WERI-Rb-1 (cell line): ENCODE measurements around the gene PTPRN2.

ENCODE experiments used
- DNase-seq: peaks from one replicate; pipeline ENCODE4 v3.0.0-alpha.2; 2020
- H3K27ac ChIP-seq: fragments of 250-450 bp; sonication (Bioruptor Pico); 2 replicates; pipeline ENCODE4 v1.5.1; 2020; ENCODE audit warnings: mild to moderate bottlenecking, moderate library complexity
- H3K27me3 ChIP-seq: fragments of 250-450 bp; sonication (Bioruptor Pico); 2 replicates; pipeline ENCODE4 v1.5.1; 2021; ENCODE audit warnings: mild to moderate bottlenecking, low read depth, moderate library complexity; ENCODE audit not compliant: insufficient read depth, severe bottlenecking
- H3K36me3 ChIP-seq: fragments of 250-450 bp; sonication (Bioruptor Pico); 2 replicates; pipeline ENCODE4 v1.5.1; 2020; ENCODE audit warnings: mild to moderate bottlenecking, moderate library complexity
- H3K4me3 ChIP-seq: 2 replicates; pipeline ENCODE4 v1.5.1; 2011; ENCODE audit warnings: low read depth, mild to moderate bottlenecking, control low read depth, low read length
- H3K9me3 ChIP-seq: fragments of 250-450 bp; sonication (Bioruptor Pico); 2 replicates; pipeline ENCODE4 v1.5.1; 2021; ENCODE audit warnings: mild to moderate bottlenecking, moderate library complexity; ENCODE audit not compliant: severe bottlenecking
- CTCF ChIP-seq: IDR thresholded peaks from 2 replicates; pipeline ENCODE4 v1.5.1; 2011; ENCODE audit warnings: low read depth, mild to moderate bottlenecking, control low read depth, inconsistent platforms, low read length

PTPRN2 gene

GRCh38 chr7:158396982-158397862, 190.4 kb downstream of the PTPRN2 start:
- H3K36me3 ChIP-seq = no peaks in the 10 kb centered on the region
- no peak overlapping the region for H3K27ac ChIP-seq
- H3K9me3 ChIP-seq = no peaks in the 10 kb centered on the region
- H3K4me3 ChIP-seq = no peak overlapping the region
- TF ChIP-seq CTCF = no peak
- no peaks in the 10 kb centered on the region for H3K27me3 ChIP-seq
- DNase-seq = no peak

GRCh38 chr7:158396301-158396905, 191.2 kb downstream of the PTPRN2 start:
- H3K4me3 ChIP-seq = no peak overlapping the region
- H3K36me3 ChIP-seq = no peaks in the 10 kb centered on the region
- H3K9me3 ChIP-seq = no peaks in the 10 kb centered on the region
- H3K27ac ChIP-seq = no peak overlapping the region
- no peak for DNase-seq
- H3K27me3 ChIP-seq = no peaks in the 10 kb centered on the region
- no peak for TF ChIP-seq CTCF

- no peak for DNase-seq
- Histone ChIP-seq H3K36me3 (no peaks in the 10 kb centered on the region), H3K27me3 (no peaks in the 10 kb centered on the region), H3K9me3 (no peaks in the 10 kb centered on the region), H3K4me3 (no peak overlapping the region), H3K27ac (no peak overlapping the region)
- no peak for TF ChIP-seq CTCF
These were observed 191.8 kb downstream of the PTPRN2 start for GRCh38 chr7:158395780-158396278.

GRCh38 chr7:158395349-158395748, 192.3 kb downstream of the PTPRN2 start:
- no peak for DNase-seq
- H3K36me3 ChIP-seq = no peaks in the 10 kb centered on the region
- H3K4me3 ChIP-seq = no peak overlapping the region
- H3K27ac ChIP-seq = no peak overlapping the region
- H3K27me3 ChIP-seq = no peaks in the 10 kb centered on the region
- H3K9me3 ChIP-seq = no peaks in the 10 kb centered on the region
- no peak for TF ChIP-seq CTCF

GRCh38 chr7:158394936-158395335, 192.7 kb downstream of the PTPRN2 start:
- no peak overlapping the region for H3K27ac ChIP-seq
- no peaks in the 10 kb centered on the region for H3K27me3 ChIP-seq
- peak; percentile 94 for TF ChIP-seq CTCF
- DNase-seq = peak; percentile 65
- H3K36me3 ChIP-seq = no peaks in the 10 kb centered on the region
- no peak overlapping the region for H3K4me3 ChIP-seq
- no peaks in the 10 kb centered on the region for H3K9me3 ChIP-seq
